Measurements from ENCODE around the gene SLC25A42.

Gene SLC25A42

GRCh38 chr19:19111967-19112580 lies 48.3 kb downstream of the SLC25A42 start:
- TF ChIP-seq TAF1 (IDR thresholded peaks at IDR 0.05; ENCODE audit: borderline replicate concordance, low read depth, low read length) = no peak
- no peak for TF ChIP-seq POLR2A (IDR thresholded peaks at IDR 0.05; ENCODE audit: low read depth, low read length)
- TF ChIP-seq POLR2AphosphoS5 (IDR thresholded peaks at IDR 0.05; ENCODE audit: low read depth, low read length) = no peak
- FAIRE-seq = no peak
- no peak for DNase-seq (ENCODE audit: insufficient read length)

GRCh38 chr19:19113040-19113626 lies 49.3 kb downstream of the SLC25A42 start:
- FAIRE-seq (no peak), DNase-seq (ENCODE audit: insufficient read length) (no peak)
- TF ChIP-seq POLR2A (IDR thresholded peaks at IDR 0.05; ENCODE audit: low read depth, low read length) (no peak), TAF1 (IDR thresholded peaks at IDR 0.05; ENCODE audit: borderline replicate concordance, low read depth, low read length) (no peak), POLR2AphosphoS5 (IDR thresholded peaks at IDR 0.05; ENCODE audit: low read depth, low read length) (no peak)

DNA sequence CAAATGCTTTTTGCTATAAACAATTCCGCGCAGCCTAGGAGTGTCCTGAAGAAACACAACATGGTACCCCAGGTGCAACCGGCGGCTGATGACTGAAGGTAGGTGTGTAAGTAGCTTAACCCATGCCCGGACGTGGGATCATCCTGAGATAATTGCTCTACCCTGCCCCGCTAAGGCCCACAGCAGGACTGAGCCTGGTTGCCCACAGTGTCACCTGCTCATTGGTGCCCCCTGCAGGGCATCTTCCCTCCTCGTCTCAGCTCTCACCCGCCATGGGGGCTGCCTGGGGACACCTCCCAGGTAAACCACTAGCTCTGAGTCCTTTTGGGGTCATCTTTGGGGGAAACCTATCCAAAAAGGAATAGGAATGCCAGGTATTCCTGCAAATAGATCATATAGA lies 52.2 kb downstream of the SLC25A42 start:
- DNase-seq (ENCODE audit: insufficient read length) = peak; percentile 58
- no peak for FAIRE-seq

DNA sequence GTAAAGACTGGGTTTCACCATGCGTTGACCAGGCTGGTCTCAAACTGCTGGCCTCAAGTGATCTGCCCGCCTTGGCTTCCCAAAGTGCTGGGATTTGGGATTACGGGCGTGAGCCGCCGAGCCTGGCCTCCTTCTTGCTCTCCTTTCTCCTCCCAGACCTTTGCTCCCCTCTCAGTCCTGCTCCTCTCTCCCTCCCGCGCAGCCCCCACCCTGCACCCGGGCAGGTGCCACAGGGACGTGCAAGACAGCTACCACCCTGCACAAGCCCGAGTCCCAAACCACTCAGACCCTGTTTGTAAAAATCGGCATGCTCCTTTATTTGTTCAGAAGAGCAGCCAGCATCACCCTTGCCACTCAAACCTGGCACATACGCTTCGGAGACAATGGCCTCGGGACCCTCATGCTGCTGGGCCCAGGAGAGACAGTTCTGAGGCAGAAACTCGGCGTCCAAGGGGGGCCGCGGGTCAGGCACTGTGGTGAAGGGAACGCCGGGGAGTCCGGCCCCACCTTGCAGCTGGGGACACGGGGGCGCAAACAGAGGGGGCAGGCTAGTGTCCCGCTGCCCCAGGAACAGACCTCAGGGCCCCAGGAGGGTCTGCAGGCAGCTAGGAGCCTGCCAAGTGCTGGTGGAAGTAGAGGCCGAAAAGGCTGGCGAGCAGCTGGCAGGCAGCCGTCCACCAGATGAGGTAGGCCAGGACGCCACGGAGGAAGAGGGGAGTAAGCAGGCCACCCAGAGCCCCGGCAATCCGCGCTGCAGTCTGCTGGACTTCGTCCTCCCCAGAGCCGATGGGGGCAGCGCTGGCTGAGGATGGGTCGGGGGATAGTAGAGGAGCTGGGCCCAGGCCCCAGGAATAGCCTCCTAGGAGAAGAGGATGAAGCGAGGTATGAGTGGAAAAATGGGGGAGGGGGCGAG lies 55.8 kb downstream of the SLC25A42 start:
- no peak for DNase-seq (ENCODE audit: insufficient read length)
- FAIRE-seq = no peak

More for the DNA sequence above, 52.2 kb downstream of the SLC25A42 start:
- TF ChIP-seq TAF1 (IDR thresholded peaks at IDR 0.05; ENCODE audit: borderline replicate concordance, low read depth, low read length) = no peak
- no peak for TF ChIP-seq POLR2AphosphoS5 (IDR thresholded peaks at IDR 0.05; ENCODE audit: low read depth, low read length)
- TF ChIP-seq POLR2A (IDR thresholded peaks at IDR 0.05; ENCODE audit: low read depth, low read length) = no peak

DNA sequence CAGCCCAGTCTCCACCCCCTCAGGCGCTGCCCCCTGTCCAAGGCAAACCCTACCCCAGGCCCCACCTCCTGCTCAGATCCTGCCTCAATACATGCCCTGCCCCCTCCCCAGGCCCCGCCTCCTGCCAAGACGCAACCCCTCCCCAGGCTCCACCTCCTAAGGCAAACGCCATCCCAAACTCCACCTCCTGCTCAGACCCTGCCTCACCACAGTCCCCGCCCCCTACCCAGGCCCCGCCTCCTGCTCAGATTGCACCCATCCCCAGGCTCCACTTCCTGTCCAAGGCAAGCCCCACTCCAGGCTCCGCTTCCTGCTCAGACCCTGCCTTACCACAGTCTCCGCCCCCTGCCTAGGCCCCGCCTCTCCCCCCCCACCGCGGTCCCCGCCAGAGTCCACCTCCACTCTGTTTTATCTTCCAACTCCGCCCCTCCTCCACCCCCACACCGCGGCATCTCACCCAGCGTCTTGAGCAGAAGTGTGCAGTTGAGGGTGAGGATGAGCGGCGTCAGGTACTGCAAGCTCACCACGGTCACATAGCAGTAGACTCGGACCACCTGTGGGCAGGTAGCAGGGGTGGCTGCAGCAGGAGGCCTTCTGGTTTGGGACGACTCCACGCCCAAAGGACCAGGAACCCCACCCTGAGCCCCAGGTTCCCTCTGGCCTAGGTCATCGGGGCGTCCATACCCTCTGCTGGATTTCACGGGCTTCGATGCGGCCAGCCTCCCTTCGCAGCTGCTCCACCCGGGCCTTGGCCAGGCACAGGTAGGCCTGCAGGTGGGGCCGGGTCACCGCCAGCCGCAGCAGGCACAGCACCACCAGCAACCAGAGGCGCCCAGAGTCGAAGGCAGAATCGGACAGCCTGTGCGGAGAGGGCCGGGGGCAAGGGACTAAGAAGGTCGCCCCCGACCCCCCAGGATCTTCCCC lies 56.8 kb downstream of the SLC25A42 start:
- TF ChIP-seq TAF1 (IDR thresholded peaks at IDR 0.05; ENCODE audit: borderline replicate concordance, low read depth, low read length) (no peak), POLR2A (IDR thresholded peaks at IDR 0.05; ENCODE audit: low read depth, low read length) (no peak), POLR2AphosphoS5 (IDR thresholded peaks at IDR 0.05; ENCODE audit: low read depth, low read length) (no peak)
- FAIRE-seq (no peak), DNase-seq (ENCODE audit: insufficient read length) (no peak)

More for the DNA sequence above, 55.8 kb downstream of the SLC25A42 start:
- TF ChIP-seq POLR2A (IDR thresholded peaks at IDR 0.05; ENCODE audit: low read depth, low read length) (no peak), TAF1 (IDR thresholded peaks at IDR 0.05; ENCODE audit: borderline replicate concordance, low read depth, low read length) (no peak), POLR2AphosphoS5 (IDR thresholded peaks at IDR 0.05; ENCODE audit: low read depth, low read length) (no peak)

- no peak for FAIRE-seq
- TF ChIP-seq POLR2A (IDR thresholded peaks at IDR 0.05; ENCODE audit: low read depth, low read length) (no peak), POLR2AphosphoS5 (IDR thresholded peaks at IDR 0.05; ENCODE audit: low read depth, low read length) (no peak), TAF1 (IDR thresholded peaks at IDR 0.05; ENCODE audit: borderline replicate concordance, low read depth, low read length) (no peak)
- DNase-seq (ENCODE audit: insufficient read length) = no peak
Measured at GRCh38 chr19:19121371-19121770, 57.6 kb downstream of the SLC25A42 start.

DNA sequence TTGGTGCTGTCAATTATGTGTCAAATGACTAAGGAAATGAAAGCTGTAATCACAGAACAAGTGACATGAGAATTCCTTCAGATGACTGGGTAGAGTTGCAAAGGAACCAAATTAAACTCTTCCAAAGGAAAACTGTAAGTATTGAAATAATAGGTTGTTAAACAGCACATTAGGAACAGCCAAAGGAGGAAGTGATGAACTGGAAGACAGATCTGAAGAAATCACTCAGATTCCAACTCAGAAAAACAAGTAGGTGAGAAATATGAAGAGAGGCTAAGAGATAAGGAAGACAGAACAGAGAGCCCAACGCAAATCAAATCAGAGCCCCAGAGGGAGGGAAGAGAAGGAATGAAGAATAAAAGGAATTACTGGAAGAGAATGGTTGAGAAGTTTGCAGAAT lies 59.1 kb downstream of the SLC25A42 start:
- FAIRE-seq (no peak), DNase-seq (ENCODE audit: insufficient read length) (no peak)
- no peak for TF ChIP-seq POLR2AphosphoS5 (IDR thresholded peaks at IDR 0.05; ENCODE audit: low read depth, low read length)
- TF ChIP-seq POLR2A (IDR thresholded peaks at IDR 0.05; ENCODE audit: low read depth, low read length) = no peak
- no peak for TF ChIP-seq TAF1 (IDR thresholded peaks at IDR 0.05; ENCODE audit: borderline replicate concordance, low read depth, low read length)

- FAIRE-seq (no peak), DNase-seq (ENCODE audit: insufficient read length) (no peak)
- TF ChIP-seq POLR2AphosphoS5 (IDR thresholded peaks at IDR 0.05; ENCODE audit: low read depth, low read length) (no peak), POLR2A (IDR thresholded peaks at IDR 0.05; ENCODE audit: low read depth, low read length) (no peak), TAF1 (IDR thresholded peaks at IDR 0.05; ENCODE audit: borderline replicate concordance, low read depth, low read length) (no peak)
Measured at GRCh38 chr19:19123386-19123785, 59.6 kb downstream of the SLC25A42 start.

GRCh38 chr19:19126102-19126501 lies 62.3 kb downstream of the SLC25A42 start:
- TF ChIP-seq POLR2A (IDR thresholded peaks at IDR 0.05; ENCODE audit: low read depth, low read length) (no peak), POLR2AphosphoS5 (IDR thresholded peaks at IDR 0.05; ENCODE audit: low read depth, low read length) (no peak), TAF1 (IDR thresholded peaks at IDR 0.05; ENCODE audit: borderline replicate concordance, low read depth, low read length) (no peak)
- FAIRE-seq (no peak), DNase-seq (ENCODE audit: insufficient read length) (no peak)

DNA sequence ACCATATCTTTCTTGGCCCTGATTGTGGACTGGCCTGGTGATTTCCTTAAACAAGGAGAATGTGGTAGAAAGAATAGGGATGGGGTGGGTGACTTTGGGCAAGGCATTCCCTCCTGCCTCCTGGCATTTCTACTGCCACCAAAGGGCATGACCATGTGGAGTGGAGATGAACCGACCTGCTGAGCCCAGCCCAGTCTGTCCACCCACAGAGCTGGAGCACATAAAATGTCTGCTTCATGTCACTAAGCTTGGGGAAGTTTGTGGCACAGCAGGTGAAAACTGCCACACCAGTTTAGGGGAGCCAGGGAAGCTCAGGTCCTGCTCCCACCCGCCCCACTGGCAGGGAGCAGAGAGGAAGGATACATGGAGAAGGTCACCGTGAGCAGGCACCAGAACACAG lies 68.2 kb downstream of the SLC25A42 start:
- FAIRE-seq (no peak), DNase-seq (ENCODE audit: insufficient read length) (no peak)
- no peak for TF ChIP-seq TAF1 (IDR thresholded peaks at IDR 0.05; ENCODE audit: borderline replicate concordance, low read depth, low read length)
- no peak for TF ChIP-seq POLR2AphosphoS5 (IDR thresholded peaks at IDR 0.05; ENCODE audit: low read depth, low read length)
- TF ChIP-seq POLR2A (IDR thresholded peaks at IDR 0.05; ENCODE audit: low read depth, low read length) = no peak

Measured in GM12892 (cell line).